GM12865 (cell line): ENCODE results near the gene FASTK.
A peak's percentile ranks its signal among the peaks of the same experiment; 100 is the strongest.

Experiments used
- DNase-seq: peaks from one replicate; pipeline ENCODE4 v3.0.0; 2010; ENCODE audit warnings: low read depth
- H3K4me3 ChIP-seq: 2 replicates; pipeline ENCODE4 v1.5.1; 2011; ENCODE audit warnings: mild to moderate bottlenecking, low read depth, low read length, control low read depth
- TF ChIP-seq, protein P1 (sequence below): IDR thresholded peaks from 2 replicates; pipeline ENCODE4 v1.5.1; 2011; ENCODE audit warnings: low read length, control low read depth, low read depth, inconsistent platforms; ENCODE audit not compliant: insufficient read depth; ENCODE audit errors: missing control alignments

Gene FASTK

DNA sequence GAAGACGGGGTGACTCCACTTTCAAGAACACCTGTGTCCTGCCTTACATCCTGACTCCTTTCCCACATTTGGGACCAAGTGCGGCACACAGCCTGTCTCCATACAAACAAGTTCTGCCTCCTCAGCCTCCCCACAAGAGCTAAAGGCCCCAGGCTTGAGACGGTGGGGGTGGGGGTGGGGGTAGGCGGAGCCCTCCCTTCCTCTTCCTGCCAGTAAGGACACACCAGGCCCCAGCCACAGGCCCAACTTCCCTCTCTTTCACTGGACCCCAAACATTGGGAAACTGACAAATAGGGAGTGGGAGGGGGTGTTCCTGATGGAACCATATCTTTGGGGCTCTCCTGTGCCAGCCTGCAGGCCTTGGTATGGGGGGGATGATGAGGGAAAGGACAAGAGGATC lies 27.5 kb downstream of the FASTK start:
- no peak for DNase-seq
- H3K4me3 ChIP-seq, result no peak overlapping the region
- TF ChIP-seq, protein P1, sequence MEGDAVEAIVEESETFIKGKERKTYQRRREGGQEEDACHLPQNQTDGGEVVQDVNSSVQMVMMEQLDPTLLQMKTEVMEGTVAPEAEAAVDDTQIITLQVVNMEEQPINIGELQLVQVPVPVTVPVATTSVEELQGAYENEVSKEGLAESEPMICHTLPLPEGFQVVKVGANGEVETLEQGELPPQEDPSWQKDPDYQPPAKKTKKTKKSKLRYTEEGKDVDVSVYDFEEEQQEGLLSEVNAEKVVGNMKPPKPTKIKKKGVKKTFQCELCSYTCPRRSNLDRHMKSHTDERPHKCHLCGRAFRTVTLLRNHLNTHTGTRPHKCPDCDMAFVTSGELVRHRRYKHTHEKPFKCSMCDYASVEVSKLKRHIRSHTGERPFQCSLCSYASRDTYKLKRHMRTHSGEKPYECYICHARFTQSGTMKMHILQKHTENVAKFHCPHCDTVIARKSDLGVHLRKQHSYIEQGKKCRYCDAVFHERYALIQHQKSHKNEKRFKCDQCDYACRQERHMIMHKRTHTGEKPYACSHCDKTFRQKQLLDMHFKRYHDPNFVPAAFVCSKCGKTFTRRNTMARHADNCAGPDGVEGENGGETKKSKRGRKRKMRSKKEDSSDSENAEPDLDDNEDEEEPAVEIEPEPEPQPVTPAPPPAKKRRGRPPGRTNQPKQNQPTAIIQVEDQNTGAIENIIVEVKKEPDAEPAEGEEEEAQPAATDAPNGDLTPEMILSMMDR, result no peak

DNA sequence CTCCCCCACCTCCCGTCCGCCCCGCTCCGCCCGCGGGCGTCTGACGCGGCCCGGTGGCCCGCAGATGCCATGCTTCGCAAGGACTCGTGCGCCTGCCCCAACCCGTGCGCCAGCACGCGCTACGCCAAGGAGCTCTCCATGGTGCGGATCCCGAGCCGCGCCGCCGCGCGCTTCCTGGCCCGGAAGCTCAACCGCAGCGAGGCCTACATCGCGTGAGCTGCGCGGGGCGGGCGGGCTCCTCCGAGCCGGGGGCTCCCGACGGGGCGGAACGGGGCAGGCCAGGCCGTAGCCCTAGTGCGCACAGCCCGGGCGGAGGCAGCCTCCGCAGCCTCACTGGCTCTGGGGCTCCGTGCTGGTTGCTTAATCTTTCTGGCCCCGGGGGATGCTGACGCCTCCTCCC lies 29.5 kb downstream of the FASTK start:
- DNase-seq, result peak; percentile 49

DNA sequence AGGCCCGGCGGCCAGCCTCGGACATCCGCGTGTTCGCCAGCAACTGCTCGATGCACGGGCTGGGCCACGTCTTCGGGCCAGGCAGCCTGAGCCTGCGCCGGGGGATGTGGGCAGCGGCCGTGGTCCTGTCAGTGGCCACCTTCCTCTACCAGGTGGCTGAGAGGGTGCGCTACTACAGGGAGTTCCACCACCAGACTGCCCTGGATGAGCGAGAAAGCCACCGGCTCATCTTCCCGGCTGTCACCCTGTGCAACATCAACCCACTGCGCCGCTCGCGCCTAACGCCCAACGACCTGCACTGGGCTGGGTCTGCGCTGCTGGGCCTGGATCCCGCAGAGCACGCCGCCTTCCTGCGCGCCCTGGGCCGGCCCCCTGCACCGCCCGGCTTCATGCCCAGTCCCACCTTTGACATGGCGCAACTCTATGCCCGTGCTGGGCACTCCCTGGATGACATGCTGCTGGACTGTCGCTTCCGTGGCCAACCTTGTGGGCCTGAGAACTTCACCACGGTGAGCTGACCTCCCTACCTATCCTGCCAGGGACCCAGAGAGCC lies 31.6 kb downstream of the FASTK start:
- no peak overlapping the region for H3K4me3 ChIP-seq
- DNase-seq, result no peak
- TF ChIP-seq, protein P1, result no peak

More for the DNA sequence above, 29.5 kb downstream of the FASTK start:
- TF ChIP-seq, protein P1, result no peak
- no peak overlapping the region for H3K4me3 ChIP-seq

DNA sequence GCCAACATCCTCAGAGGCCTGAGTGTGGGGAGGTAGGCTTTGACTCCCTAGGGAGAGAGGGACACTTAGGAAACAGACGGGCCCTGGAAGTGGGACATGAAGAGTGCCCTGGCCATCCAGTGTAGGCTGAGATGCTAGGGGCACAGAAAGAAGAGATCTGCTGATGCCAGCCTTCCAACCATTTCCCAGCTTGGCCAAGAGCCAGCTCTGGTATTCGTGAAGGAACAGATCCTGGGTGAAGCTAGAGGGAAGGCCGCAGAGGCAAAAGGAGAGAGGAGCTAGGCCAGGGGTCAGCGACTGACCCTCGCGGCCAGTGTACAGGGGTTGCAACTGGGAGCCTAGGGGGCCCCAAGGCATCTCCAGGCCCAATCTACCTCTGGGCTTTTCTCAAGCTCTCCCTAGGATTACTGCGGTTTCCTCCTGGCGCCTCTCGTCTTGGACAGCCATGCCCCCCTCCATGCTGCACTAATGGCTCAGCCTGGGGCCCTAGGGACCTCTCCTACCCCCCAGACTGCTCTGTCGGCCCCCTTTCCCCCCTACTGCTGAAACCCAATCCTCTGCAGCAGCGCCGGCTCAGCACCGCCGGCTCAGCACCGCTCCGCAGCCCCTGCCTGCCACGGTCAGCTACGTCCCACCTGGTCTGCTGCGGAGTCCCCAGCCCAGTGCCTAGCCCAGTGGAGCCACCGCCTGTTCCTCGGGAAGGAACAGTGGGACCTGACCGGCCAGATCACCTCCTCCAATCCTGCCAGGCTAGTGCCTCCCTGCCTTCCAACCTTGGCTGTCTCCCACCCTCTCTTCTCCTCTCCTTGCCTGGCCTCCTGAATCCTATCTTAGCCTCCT lies 32.4 kb downstream of the FASTK start, which contains the start of gene ASIC3:
Gene ASIC3 (plus strand): TSS at position 556 of the 840 bp plus-strand sequence. CDS start 355 bp downstream, outside the sequence.
- DNase-seq, result no peak
- H3K4me3 ChIP-seq, result no peak within 1 kb of the TSS
- TF ChIP-seq, protein P1, result no peak

GRCh38 chr7:151046603-151047573 lies 33.7 kb downstream of the FASTK start:
- H3K4me3 ChIP-seq, result no peak overlapping the region
- TF ChIP-seq, protein P1, result no peak
- DNase-seq, result no peak

DNA sequence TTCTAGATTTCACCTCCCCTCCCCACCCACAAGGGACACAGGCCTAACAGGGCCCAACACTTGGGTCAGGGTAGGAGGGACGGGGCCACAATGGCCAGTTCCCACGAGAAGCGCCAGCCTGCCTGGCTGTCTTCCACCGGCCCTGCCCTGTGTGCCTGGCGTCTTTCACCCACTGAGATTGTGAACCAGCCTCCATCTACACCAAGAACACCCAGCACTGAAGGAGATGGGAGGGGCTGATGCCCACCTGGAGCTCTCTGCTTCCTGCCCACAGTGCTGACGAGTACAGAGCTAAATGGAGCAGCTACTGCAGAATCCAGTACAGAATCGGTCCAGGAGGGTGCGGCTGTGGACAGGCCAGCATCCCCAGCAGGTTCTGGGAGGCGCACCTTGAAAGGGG lies 34.6 kb downstream of the FASTK start:
- no peak for DNase-seq
- no peak overlapping the region for H3K4me3 ChIP-seq
- TF ChIP-seq, protein P1, result no peak
